Subcutaneous abdominal adipose tissue (tissue), 5 donors: Measurements from ENCODE around the gene PACRG.

ENCODE experiments used
- H3K27ac ChIP-seq: one replicate; pipeline ENCODE4 v1.7.0; 2013; ENCODE audit warnings: low read depth, mild to moderate bottlenecking, inconsistent platforms, low read length, moderate library complexity
- H3K27me3 ChIP-seq, 5 donors: one replicate each; pipeline ENCODE4 v1.7.0; 2013; ENCODE audit warnings: low read length in 5 of 5, inconsistent platforms in 1 of 5; ENCODE audit not compliant: control insufficient read depth in 5 of 5, insufficient read depth in 4 of 5
- H3K36me3 ChIP-seq, 5 donors: one replicate each; pipeline ENCODE4 v1.7.0; 2013; ENCODE audit warnings: low read length in 5 of 5; ENCODE audit not compliant: control insufficient read depth in 5 of 5, insufficient read depth in 5 of 5
- H3K4me1 ChIP-seq, 5 donors: one replicate each; pipeline ENCODE4 v1.7.0; 2013; ENCODE audit warnings: low read length in 5 of 5, mild to moderate bottlenecking in 3 of 5, moderate library complexity in 1 of 5; ENCODE audit not compliant: control insufficient read depth in 5 of 5, insufficient read depth in 5 of 5
- H3K4me3 ChIP-seq, 5 donors: one replicate each; pipeline ENCODE4 v1.7.0; 2013; ENCODE audit warnings: low read length in 5 of 5, low read depth in 1 of 5
- H3K9ac ChIP-seq, 5 donors: one replicate each; pipeline ENCODE4 v1.7.0; 2013; ENCODE audit warnings: low read length in 5 of 5, mild to moderate bottlenecking in 4 of 5, moderate library complexity in 3 of 5
- H3K9me3 ChIP-seq, 5 donors: one replicate each; pipeline ENCODE4 v1.7.0; 2013; ENCODE audit warnings: low read length in 5 of 5; ENCODE audit not compliant: control insufficient read depth in 5 of 5
- donor health status: healthy.
- donor health status: healthy.
- donor health status: healthy.
- donor health status: healthy.
- donor health status: healthy.

The PACRG gene

DNA sequence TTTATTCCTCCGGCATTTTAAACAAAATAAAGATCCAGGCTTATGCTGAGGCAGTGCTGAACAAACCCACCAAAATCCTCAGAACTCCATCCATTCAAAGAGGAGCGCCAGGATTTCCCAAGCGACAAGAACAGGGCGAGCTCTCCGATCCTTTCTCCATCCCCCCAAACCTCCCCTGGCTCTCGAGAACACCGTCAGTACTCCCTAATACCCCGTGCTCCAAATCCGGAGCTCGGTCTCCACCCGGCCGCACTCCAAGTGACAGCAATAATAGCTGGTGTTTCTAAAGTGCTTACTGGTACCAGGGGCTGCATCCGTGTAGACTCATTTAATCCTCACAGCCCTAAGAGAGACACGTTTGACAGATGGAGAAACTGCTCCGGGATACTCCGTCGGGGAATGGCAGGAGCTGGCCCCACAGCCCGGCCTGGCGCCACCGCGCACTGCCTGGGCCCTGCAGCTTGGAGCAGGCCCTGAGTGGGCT, 409.7 kb downstream of the PACRG start:
- no peaks in the 10 kb centered on the region for H3K27me3 ChIP-seq
- H3K27ac ChIP-seq, result no peak overlapping the region
- no peak overlapping the region for H3K9ac ChIP-seq
- no peaks in the 10 kb centered on the region for H3K4me1 ChIP-seq
- H3K4me3 ChIP-seq, result no peak overlapping the region
- H3K36me3 ChIP-seq, result no peaks in the 10 kb centered on the region
- peaks cover 0 to 6% (median 3%) of the 10 kb centered on the region in 5 donors for H3K9me3 ChIP-seq

GRCh38 chr6:163146036-163146435, 418.3 kb downstream of the PACRG start:
- no peak overlapping the region for H3K27ac ChIP-seq
- H3K36me3 ChIP-seq, result no peaks in the 10 kb centered on the region
- no peak overlapping the region for H3K4me3 ChIP-seq
- peaks cover 0 to 6% (median 4%) of the 10 kb centered on the region in 5 donors for H3K27me3 ChIP-seq
- no peak overlapping the region for H3K9ac ChIP-seq
- H3K9me3 ChIP-seq, result no peaks in the 10 kb centered on the region
- H3K4me1 ChIP-seq, result no peaks in the 10 kb centered on the region

GRCh38 chr6:163147994-163148393, 420.2 kb downstream of the PACRG start:
- no peaks in the 10 kb centered on the region for H3K9me3 ChIP-seq
- H3K9ac ChIP-seq, result no peak overlapping the region
- no peak overlapping the region for H3K4me3 ChIP-seq
- no peaks in the 10 kb centered on the region for H3K36me3 ChIP-seq
- H3K27me3 ChIP-seq, result peaks cover 0 to 6% (median 4%) of the 10 kb centered on the region in 5 donors
- H3K4me1 ChIP-seq, result no peaks in the 10 kb centered on the region
- H3K27ac ChIP-seq, result no peak overlapping the region

DNA sequence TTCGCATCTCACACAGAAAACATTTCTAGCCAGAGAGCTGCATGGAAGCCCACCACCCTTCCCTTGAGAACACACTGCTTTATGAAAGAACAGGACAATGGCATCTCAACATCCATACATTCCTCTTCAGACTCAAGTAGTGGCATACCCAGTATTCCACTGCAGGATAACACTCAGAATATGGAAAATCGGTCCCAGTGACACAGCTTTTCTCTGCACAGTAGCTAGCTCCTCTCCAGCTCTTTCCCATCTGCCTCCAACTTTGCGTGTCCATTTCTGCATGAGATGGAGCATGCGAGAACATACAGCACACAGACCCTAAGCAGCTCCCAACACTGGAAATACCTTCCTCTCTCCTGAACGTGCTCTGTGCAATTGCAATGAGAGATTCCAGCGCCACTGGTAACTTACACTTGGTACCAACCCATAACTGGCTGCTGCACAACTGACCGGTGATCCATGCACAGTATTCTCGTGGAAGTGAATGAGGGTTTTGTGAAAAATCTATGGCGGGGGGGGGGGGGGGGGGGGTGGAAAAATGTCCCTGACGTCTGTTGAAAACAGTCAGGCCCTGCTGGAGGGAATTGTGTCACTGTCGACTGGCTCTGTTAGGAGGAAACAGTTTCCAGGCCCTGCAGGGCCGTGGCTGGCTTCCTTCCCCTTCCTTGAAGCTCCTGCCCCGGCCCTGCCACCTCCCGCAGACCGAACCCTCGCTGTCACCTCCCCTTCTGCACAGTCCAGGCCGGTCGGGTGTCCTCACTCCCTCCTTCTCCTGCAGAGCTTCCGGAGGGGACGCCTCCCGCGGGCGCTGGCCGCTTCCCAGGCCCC, 420.9 kb downstream of the PACRG start:
- Histone ChIP-seq H3K9ac (no peak overlapping the region), H3K4me3 (no peak overlapping the region), H3K4me1 (no peaks in the 10 kb centered on the region), H3K9me3 (no peaks in the 10 kb centered on the region), H3K27ac (no peak overlapping the region), H3K27me3 (peaks cover 0 to 6% (median 4%) of the 10 kb centered on the region in 5 donors), H3K36me3 (no peaks in the 10 kb centered on the region)

DNA sequence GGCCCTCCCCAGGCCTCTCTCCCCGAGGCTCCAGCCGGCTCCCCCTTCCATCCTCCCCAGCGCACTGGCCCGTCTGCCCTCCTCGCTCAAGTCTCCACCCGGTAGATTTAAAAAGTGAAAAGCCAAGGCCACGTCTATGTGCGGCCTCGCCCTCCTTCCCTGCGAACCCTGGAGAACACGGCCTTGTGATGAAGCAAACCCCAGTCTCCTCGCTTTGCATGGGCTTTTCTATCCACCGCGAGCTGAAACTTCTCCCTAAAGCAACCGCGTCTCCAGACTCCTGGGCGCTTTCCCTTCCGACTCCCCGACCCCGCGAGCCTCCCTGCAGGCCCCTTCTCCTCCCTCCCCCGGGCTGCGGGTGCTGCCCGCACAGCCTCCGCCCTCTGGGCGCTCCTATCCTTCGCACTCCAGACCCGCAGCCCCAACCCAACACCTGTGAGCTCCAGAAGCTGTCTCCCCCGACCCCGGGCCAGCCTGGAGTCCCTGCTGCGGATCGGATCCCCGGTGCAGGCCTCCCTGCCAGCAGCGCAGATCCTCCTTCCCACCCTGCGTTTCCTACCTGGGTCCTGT, 421.6 kb downstream of the PACRG start:
- no peaks in the 10 kb centered on the region for H3K9me3 ChIP-seq
- H3K9ac ChIP-seq, result no peak overlapping the region
- no peak overlapping the region for H3K27ac ChIP-seq
- no peaks in the 10 kb centered on the region for H3K4me1 ChIP-seq
- H3K27me3 ChIP-seq, result peaks cover 0 to 10% (median 4%) of the 10 kb centered on the region in 5 donors
- H3K36me3 ChIP-seq, result no peaks in the 10 kb centered on the region
- H3K4me3 ChIP-seq, result no peak overlapping the region

GRCh38 chr6:163151212-163151611, 423.4 kb downstream of the PACRG start:
- no peaks in the 10 kb centered on the region for H3K4me1 ChIP-seq
- H3K36me3 ChIP-seq, result no peaks in the 10 kb centered on the region
- no peak overlapping the region for H3K4me3 ChIP-seq
- H3K9me3 ChIP-seq, result no peaks in the 10 kb centered on the region
- no peak overlapping the region for H3K9ac ChIP-seq
- H3K27me3 ChIP-seq, result peaks cover 0 to 10% (median 4%) of the 10 kb centered on the region in 5 donors
- no peak overlapping the region for H3K27ac ChIP-seq

- Histone ChIP-seq H3K4me1 (no peaks in the 10 kb centered on the region), H3K36me3 (no peaks in the 10 kb centered on the region), H3K27me3 (peaks cover 0 to 10% (median 4%) of the 10 kb centered on the region in 5 donors), H3K4me3 (no peak overlapping the region), H3K9me3 (no peaks in the 10 kb centered on the region), H3K9ac (no peak overlapping the region), H3K27ac (no peak overlapping the region)
Measured at GRCh38 chr6:163152701-163153100, 424.9 kb downstream of the PACRG start.

- Histone ChIP-seq H3K4me3 (no peak overlapping the region), H3K27ac (no peak overlapping the region), H3K9me3 (no peaks in the 10 kb centered on the region), H3K4me1 (peaks cover 0 to 9% (median 0%) of the 10 kb centered on the region in 5 donors), H3K9ac (no peak overlapping the region), H3K36me3 (no peaks in the 10 kb centered on the region), H3K27me3 (peaks cover 0 to 4% (median 3%) of the 10 kb centered on the region in 5 donors)
Measured at GRCh38 chr6:163159110-163159509, 431.3 kb downstream of the PACRG start.

DNA sequence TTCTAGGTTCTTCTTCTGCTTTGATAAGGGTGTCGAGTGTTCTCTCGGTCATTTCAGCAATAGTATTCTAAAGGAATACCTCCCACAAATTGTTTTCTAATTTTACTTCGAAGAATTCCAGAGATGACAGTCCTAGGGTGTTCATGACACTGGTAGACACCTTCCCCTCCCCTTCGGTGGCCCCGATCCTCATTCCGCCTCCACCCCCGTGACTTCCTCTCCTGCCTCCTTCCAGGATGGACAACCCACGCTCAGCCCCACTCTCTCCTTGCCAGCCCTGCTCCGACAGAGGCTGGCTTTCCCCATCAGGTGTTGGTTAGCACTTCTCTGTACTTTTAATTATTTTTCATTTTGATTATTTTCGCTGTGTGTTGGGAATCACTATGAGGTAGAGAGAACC, 431.9 kb downstream of the PACRG start:
- Histone ChIP-seq H3K4me1 (peaks cover 0 to 9% (median 0%) of the 10 kb centered on the region in 5 donors), H3K36me3 (no peaks in the 10 kb centered on the region), H3K27ac (no peak overlapping the region), H3K27me3 (peaks cover 0 to 4% (median 3%) of the 10 kb centered on the region in 5 donors), H3K4me3 (no peak overlapping the region), H3K9me3 (no peaks in the 10 kb centered on the region), H3K9ac (no peak overlapping the region)
